ENCODE measurements around the gene ARHGAP6. TPM values are rescaled to one million over a fixed set of nuclear protein-coding genes. Genes with fewer than 3 reads are reported as not detected.

ARHGAP6 gene
- total and polyA plus RNA-seq, 9 of the 15 experiments (the other 6 are each of a cell fraction or from before 2014, with no cell fraction given): 12.5 to 63.6 (median 41.8) TPM

DNA sequence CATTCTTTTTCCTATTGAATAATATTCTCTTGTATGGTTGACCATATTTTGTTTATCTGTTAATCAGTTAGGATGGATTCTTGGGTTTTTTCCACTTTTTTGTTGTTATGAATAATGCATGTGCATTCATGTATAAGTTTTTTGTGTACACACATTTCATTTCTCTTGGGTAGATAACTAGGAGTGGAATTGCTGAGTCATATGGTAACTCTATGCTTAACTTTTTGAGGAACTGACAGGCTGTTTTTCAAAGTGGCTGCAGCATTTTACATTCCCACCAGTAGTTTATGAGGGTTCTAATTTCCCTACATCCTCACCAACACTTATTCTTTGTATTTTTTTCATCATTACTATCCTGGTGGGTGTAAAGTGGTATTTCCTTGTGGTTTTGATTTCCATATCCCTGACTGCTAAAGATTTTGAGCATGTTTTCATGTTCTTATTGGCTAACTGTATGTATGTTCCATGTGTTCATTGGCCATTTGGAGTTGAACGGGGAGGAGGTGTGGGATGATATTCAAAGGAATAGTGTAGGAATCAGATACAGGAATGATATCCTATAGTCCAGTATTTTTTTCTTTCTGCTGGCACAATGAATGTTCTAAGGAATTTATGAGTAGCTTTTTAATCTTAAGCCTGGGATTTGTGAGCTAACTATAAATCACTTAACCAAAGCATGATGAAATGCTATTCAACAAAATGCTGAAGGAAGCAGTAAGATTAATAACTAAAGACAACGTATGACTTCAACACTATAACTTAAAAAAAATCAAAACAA lies 258.2 kb downstream of the ARHGAP6 start (continued):
- TF ChIP-seq ZFP30 (CRISPR knock-in tag; IDR thresholded peaks at IDR 0.05; ENCODE audit: borderline replicate concordance) (no peak), LEF1 (IDR thresholded peaks at IDR 0.05) (peak; percentile 40), JUND (IDR thresholded peaks at IDR 0.05; ENCODE audit: borderline replicate concordance, low read depth, low read length) (peak; percentile 77; the same call in 1 of the 2 replicates), JUND (tag; IDR thresholded peaks at IDR 0.05; ENCODE audit: borderline replicate concordance, low read depth, low read length) (peak; percentile 85; the same call in 2 of the 3 replicates), FOXM1 (IDR thresholded peaks at IDR 0.05; ENCODE audit: low read depth) (peak; percentile 24; the same call in 1 of the 2 replicates), FOXM1 (CRISPR knock-in tag; IDR thresholded peaks at IDR 0.05; ENCODE audit: low read depth) (no peak), MAFG (tag; conservative IDR thresholded peaks at IDR 0.05) (peak; percentile 99), KHSRP (IDR thresholded peaks at IDR 0.05) (0 out of 2 replicates have a peak, but pooled peaks have one; percentile 15), HNRNPUL1 (IDR thresholded peaks at IDR 0.05; ENCODE audit: low read length) (no peak), TCF7 (IDR thresholded peaks at IDR 0.05; ENCODE audit: borderline replicate concordance) (no peak), FOXK1 (CRISPR knock-in tag; IDR thresholded peaks at IDR 0.05; ENCODE audit: borderline replicate concordance) (no peak), NR3C1 (CRISPR knock-in tag; IDR thresholded peaks at IDR 0.05) (no peak), ZKSCAN3 (CRISPR knock-in tag; IDR thresholded peaks at IDR 0.05) (no peak), ARID1B (IDR thresholded peaks at IDR 0.05) (peak; percentile 78), ZFP36 (IDR thresholded peaks at IDR 0.05; ENCODE audit: low read depth, low read length, partially characterized antibody) (no peak), CBX5 (IDR thresholded peaks at IDR 0.05; ENCODE audit: borderline replicate concordance, low read depth) (no peak), CBX2 (IDR thresholded peaks at IDR 0.05; ENCODE audit: insufficient read depth, low read length, poor library complexity, severe bottlenecking) (no peak), U2AF1 (optimal IDR thresholded peaks at IDR 0.05; ENCODE audit: low read depth, low read length) (no peak)
- TF ChIP-seq, protein P1, sequence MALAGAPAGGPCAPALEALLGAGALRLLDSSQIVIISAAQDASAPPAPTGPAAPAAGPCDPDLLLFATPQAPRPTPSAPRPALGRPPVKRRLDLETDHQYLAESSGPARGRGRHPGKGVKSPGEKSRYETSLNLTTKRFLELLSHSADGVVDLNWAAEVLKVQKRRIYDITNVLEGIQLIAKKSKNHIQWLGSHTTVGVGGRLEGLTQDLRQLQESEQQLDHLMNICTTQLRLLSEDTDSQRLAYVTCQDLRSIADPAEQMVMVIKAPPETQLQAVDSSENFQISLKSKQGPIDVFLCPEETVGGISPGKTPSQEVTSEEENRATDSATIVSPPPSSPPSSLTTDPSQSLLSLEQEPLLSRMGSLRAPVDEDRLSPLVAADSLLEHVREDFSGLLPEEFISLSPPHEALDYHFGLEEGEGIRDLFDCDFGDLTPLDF (CRISPR knock-in tag; IDR thresholded peaks at IDR 0.05): no peak
- TF ChIP-seq, protein P2, sequence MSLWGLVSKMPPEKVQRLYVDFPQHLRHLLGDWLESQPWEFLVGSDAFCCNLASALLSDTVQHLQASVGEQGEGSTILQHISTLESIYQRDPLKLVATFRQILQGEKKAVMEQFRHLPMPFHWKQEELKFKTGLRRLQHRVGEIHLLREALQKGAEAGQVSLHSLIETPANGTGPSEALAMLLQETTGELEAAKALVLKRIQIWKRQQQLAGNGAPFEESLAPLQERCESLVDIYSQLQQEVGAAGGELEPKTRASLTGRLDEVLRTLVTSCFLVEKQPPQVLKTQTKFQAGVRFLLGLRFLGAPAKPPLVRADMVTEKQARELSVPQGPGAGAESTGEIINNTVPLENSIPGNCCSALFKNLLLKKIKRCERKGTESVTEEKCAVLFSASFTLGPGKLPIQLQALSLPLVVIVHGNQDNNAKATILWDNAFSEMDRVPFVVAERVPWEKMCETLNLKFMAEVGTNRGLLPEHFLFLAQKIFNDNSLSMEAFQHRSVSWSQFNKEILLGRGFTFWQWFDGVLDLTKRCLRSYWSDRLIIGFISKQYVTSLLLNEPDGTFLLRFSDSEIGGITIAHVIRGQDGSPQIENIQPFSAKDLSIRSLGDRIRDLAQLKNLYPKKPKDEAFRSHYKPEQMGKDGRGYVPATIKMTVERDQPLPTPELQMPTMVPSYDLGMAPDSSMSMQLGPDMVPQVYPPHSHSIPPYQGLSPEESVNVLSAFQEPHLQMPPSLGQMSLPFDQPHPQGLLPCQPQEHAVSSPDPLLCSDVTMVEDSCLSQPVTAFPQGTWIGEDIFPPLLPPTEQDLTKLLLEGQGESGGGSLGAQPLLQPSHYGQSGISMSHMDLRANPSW (CRISPR knock-in tag; IDR thresholded peaks at IDR 0.05): no peak
- TF ChIP-seq, protein P3, sequence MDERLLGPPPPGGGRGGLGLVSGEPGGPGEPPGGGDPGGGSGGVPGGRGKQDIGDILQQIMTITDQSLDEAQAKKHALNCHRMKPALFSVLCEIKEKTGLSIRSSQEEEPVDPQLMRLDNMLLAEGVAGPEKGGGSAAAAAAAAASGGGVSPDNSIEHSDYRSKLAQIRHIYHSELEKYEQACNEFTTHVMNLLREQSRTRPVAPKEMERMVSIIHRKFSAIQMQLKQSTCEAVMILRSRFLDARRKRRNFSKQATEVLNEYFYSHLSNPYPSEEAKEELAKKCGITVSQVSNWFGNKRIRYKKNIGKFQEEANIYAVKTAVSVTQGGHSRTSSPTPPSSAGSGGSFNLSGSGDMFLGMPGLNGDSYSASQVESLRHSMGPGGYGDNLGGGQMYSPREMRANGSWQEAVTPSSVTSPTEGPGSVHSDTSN (CRISPR knock-in tag; IDR thresholded peaks at IDR 0.05; ENCODE audit: low read depth): no peak
- TF ChIP-seq, protein P3 (tag; conservative IDR thresholded peaks at IDR 0.05; ENCODE audit: low read depth): peak; percentile 83
- TF ChIP-seq, protein P4, sequence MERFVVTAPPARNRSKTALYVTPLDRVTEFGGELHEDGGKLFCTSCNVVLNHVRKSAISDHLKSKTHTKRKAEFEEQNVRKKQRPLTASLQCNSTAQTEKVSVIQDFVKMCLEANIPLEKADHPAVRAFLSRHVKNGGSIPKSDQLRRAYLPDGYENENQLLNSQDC (CRISPR knock-in tag; IDR thresholded peaks at IDR 0.05): no peak
